ENCODE data around the gene MYO18B.

Gene MYO18B

GRCh38 chr22:26023104-26023775 lies 281.3 kb downstream of the MYO18B start:
- no peaks in the 10 kb centered on the region for H3K27me3 ChIP-seq (ENCODE audit: low read length)

GRCh38 chr22:26025626-26026025 lies 283.6 kb downstream of the MYO18B start:
- H3K4me2 ChIP-seq (ENCODE audit: low read depth, low read length, poor library complexity, severe bottlenecking): no peak overlapping the region
- H3K79me2 ChIP-seq (ENCODE audit: insufficient read depth, low read length): no peaks in the 10 kb centered on the region
- H3F3A ChIP-seq (ENCODE audit: insufficient read depth): no peaks in the 10 kb centered on the region
- TF ChIP-seq CTCF (IDR thresholded peaks at IDR 0.05; ENCODE audit: insufficient read depth, low read length, poor library complexity, severe bottlenecking): no peak
- no peak for TF ChIP-seq EZH2phosphoT487 (conservative IDR thresholded peaks at IDR 0.05; ENCODE audit: low read length)
- no peak overlapping the region for H3K4me3 ChIP-seq (ENCODE audit: insufficient read depth, low read length, poor library complexity, severe bottlenecking)
- no peaks in the 10 kb centered on the region for H3K9me3 ChIP-seq (ENCODE audit: insufficient read depth, low read length)
- H3K27ac ChIP-seq (ENCODE audit: low read depth, low read length): no peak overlapping the region
- H3K36me3 ChIP-seq (ENCODE audit: low read length): no peaks in the 10 kb centered on the region
- no peaks in the 10 kb centered on the region for H4K20me1 ChIP-seq (ENCODE audit: low read depth, low read length)
- no peak overlapping the region for H2AFZ ChIP-seq (ENCODE audit: low read depth, low read length, severe bottlenecking)
- H3K9ac ChIP-seq (ENCODE audit: low read length): no peak overlapping the region
- no peaks in the 10 kb centered on the region for H3K27me3 ChIP-seq (ENCODE audit: low read length)
- no peaks in the 10 kb centered on the region for H3K9me2 ChIP-seq (replicated peaks; ENCODE audit: insufficient read depth, low read length)

More at GRCh38 chr22:26023104-26023775, 281.3 kb downstream of the MYO18B start:
- no peaks in the 10 kb centered on the region for H3K36me3 ChIP-seq (ENCODE audit: low read length)
- H3K9me3 ChIP-seq (ENCODE audit: insufficient read depth, low read length): no peaks in the 10 kb centered on the region
- H3K79me2 ChIP-seq (ENCODE audit: insufficient read depth, low read length): no peaks in the 10 kb centered on the region
- H3F3A ChIP-seq (ENCODE audit: insufficient read depth): no peaks in the 10 kb centered on the region
- no peak overlapping the region for H3K27ac ChIP-seq (ENCODE audit: low read depth, low read length)
- no peaks in the 10 kb centered on the region for H3K9me2 ChIP-seq (replicated peaks; ENCODE audit: insufficient read depth, low read length)
- H3K4me2 ChIP-seq (ENCODE audit: low read depth, low read length, poor library complexity, severe bottlenecking): no peak overlapping the region
- H2AFZ ChIP-seq (ENCODE audit: low read depth, low read length, severe bottlenecking): no peak overlapping the region
- no peaks in the 10 kb centered on the region for H4K20me1 ChIP-seq (ENCODE audit: low read depth, low read length)
- TF ChIP-seq EZH2phosphoT487 (conservative IDR thresholded peaks at IDR 0.05; ENCODE audit: low read length) (no peak), CTCF (IDR thresholded peaks at IDR 0.05; ENCODE audit: insufficient read depth, low read length, poor library complexity, severe bottlenecking) (no peak)
- H3K9ac ChIP-seq (ENCODE audit: low read length): no peak overlapping the region
- H3K4me3 ChIP-seq (ENCODE audit: insufficient read depth, low read length, poor library complexity, severe bottlenecking): no peak overlapping the region

DNA sequence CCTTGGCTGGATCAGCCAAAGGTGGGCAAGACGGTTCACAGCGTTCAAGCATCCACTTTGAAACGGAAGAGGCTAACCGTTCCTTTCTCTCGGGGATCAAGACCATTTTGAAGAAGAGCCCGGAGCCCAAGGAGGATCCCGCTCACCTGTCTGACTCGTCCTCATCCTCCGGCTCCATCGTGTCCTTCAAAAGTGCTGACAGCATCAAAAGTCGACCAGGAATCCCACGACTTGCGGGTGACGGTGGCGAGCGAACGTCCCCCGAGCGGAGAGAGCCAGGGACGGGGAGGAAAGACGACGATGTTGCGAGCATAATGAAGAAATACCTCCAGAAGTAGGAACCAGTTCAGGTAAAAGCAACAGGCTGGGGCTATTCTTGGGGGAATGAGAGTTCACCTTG lies 285.4 kb downstream of the MYO18B start:
- no peaks in the 10 kb centered on the region for H3F3A ChIP-seq (ENCODE audit: insufficient read depth)
- no peak overlapping the region for H2AFZ ChIP-seq (ENCODE audit: low read depth, low read length, severe bottlenecking)
- no peaks in the 10 kb centered on the region for H3K27me3 ChIP-seq (ENCODE audit: low read length)
- H4K20me1 ChIP-seq (ENCODE audit: low read depth, low read length): no peaks in the 10 kb centered on the region
- no peak overlapping the region for H3K4me2 ChIP-seq (ENCODE audit: low read depth, low read length, poor library complexity, severe bottlenecking)
- no peaks in the 10 kb centered on the region for H3K36me3 ChIP-seq (ENCODE audit: low read length)
- H3K27ac ChIP-seq (ENCODE audit: low read depth, low read length): no peak overlapping the region
- no peak for TF ChIP-seq CTCF (IDR thresholded peaks at IDR 0.05; ENCODE audit: insufficient read depth, low read length, poor library complexity, severe bottlenecking)
- TF ChIP-seq EZH2phosphoT487 (conservative IDR thresholded peaks at IDR 0.05; ENCODE audit: low read length): no peak
- H3K79me2 ChIP-seq (ENCODE audit: insufficient read depth, low read length): no peaks in the 10 kb centered on the region
- H3K4me3 ChIP-seq (ENCODE audit: insufficient read depth, low read length, poor library complexity, severe bottlenecking): no peak overlapping the region
- no peak overlapping the region for H3K9ac ChIP-seq (ENCODE audit: low read length)
- H3K9me3 ChIP-seq (ENCODE audit: insufficient read depth, low read length): no peaks in the 10 kb centered on the region
- no peaks in the 10 kb centered on the region for H3K9me2 ChIP-seq (replicated peaks; ENCODE audit: insufficient read depth, low read length)

Measured in SU-DHL-6 (cell line).